GM12892 (cell line): ENCODE measurements around the gene NBEA.

ENCODE experiments used
- POLR2A ChIP-seq: IDR thresholded peaks from 2 replicates; pipeline ENCODE4 v1.6.1; 2011; ENCODE audit warnings: low read depth, low read length, control low read depth
- POLR2AphosphoS5 ChIP-seq: IDR thresholded peaks from 2 replicates; pipeline ENCODE4 v1.6.1; 2011; ENCODE audit warnings: low read depth, low read length, control low read depth
- TAF1 ChIP-seq: IDR thresholded peaks from 2 replicates; pipeline ENCODE4 v1.6.1; 2011; ENCODE audit warnings: low read depth, mild to moderate bottlenecking, control low read depth, low read length, borderline replicate concordance

DNA sequence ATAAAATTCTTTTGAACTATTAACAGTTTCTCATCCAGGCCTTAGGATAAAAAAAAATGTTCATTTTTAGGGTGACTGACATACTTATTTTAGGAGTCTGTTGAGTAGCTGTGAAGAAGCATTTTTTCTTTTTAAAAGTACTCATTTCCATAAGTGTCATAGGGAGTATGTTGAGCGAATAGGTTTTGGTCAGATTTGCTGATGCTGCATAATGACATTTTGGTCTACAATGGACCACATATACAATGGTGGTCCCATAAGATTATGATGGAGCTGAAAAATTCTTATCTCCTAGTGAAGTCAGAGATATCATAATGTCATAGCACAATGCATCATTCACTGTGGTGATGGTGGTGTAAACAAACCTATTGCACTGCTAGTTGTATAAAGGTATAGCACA, 17.4 kb downstream of the NBEA start:
- no peak for TF ChIP-seq TAF1
- TF ChIP-seq POLR2A, result no peak
- TF ChIP-seq POLR2AphosphoS5, result no peak
